A549 (cell line): Measurements from ENCODE around the gene NDUFA13. TPM values are rescaled to one million over a fixed set of nuclear protein-coding genes. Genes with fewer than 3 reads are reported as not detected.

Source experiments
- ATAC-seq, 2 experiments: fragments of 200-7000 bp in 1 of 2; fragments of >200 bp in 1 of 2; cut with Nextera tagmentation in 1 of 2; cut with Tn5 transposase in 1 of 2; 3 replicates each; pipeline versions ENCODE4 v1.8.0 to v1.9.1; 2018 to 2020; ENCODE audit warnings: mild to moderate bottlenecking in 1 of 2, moderate library complexity in 1 of 2
- CTCF ChIA-PET: fragments of 300-600 bp; sonication (Branson Sonifier 250); formaldehyde crosslinking; extraction: SDS; loops from one replicate; lab custom pipeline; 2021; ENCODE audit warnings: antibody characterized with exemption, inconsistent platforms; lab: Yijun Ruan, JAX
- POLR2A ChIA-PET: fragments of 350-600 bp; formaldehyde crosslinking; extraction: SDS; loops from one replicate; lab custom pipeline; 2021; ENCODE audit warnings: antibody characterized with exemption, inconsistent platforms; lab: Yijun Ruan, JAX
- DNase-seq, 2 experiments: peaks; one replicate each; pipeline versions ENCODE4 v3.0.0 to v3.0.0-alpha.2; 2011 to 2016; ENCODE audit warnings: low read depth in 1 of 2, low spot score in 1 of 2
- FAIRE-seq: peaks from 2 replicates; lab custom pipeline; 2011; peaks lifted over from hg19 to GRCh38; lab: Jason Lieb, UNC
- H3K27ac ChIP-seq, 2 experiments: fragments of >200 bp; sonication (Bioruptor Twin); formaldehyde crosslinking; 3 replicates each; pipeline ENCODE4 v1.5.1; 2016 to 2017
- H3K4me1 ChIP-seq: fragments of >200 bp; sonication (Bioruptor Twin); formaldehyde crosslinking; 3 replicates; pipeline ENCODE4 v1.6.1; 2016
- H3K4me2 ChIP-seq: fragments of >200 bp; sonication (Bioruptor Twin); formaldehyde crosslinking; 3 replicates; pipeline ENCODE4 v1.6.1; 2016
- H3K4me3 ChIP-seq: fragments of >200 bp; sonication (Bioruptor Twin); formaldehyde crosslinking; 3 replicates; pipeline ENCODE4 v1.5.1; 2016
- H3K9me3 ChIP-seq: fragments of >200 bp; sonication (Bioruptor Twin); formaldehyde crosslinking; 3 replicates; pipeline ENCODE4 v1.6.1; 2016
- ATOH8 ChIP-seq: fragments of 250-450 bp; sonication (Bioruptor Pico); IDR thresholded peaks from 2 replicates; pipeline ENCODE4 v1.5.0; 2020; ENCODE audit warnings: low read depth, mild to moderate bottlenecking, moderate library complexity
- CBX8 ChIP-seq: fragments of 200-600 bp; sonication (generic); IDR thresholded peaks from 2 replicates; pipeline ENCODE4 v1.6.1; 2016
- CEBPB ChIP-seq, 2 experiments: fragments of >200 bp in 1 of 2; sonication (Bioruptor Twin) in 1 of 2; formaldehyde crosslinking in 1 of 2; IDR thresholded peaks; 2 replicates each; pipeline ENCODE4 v1.6.1; 2012 to 2016
- FOSL2 ChIP-seq, 2 experiments: fragments of 450-650 bp in 1 of 2; fragments of >200 bp in 1 of 2; sonication (Bioruptor Twin) in 1 of 2; formaldehyde crosslinking; IDR thresholded peaks; 2 replicates each; pipeline versions ENCODE4 v1.5.0 to v1.6.1; 2016 to 2020; ENCODE audit warnings: mild to moderate bottlenecking in 1 of 2, moderate library complexity in 1 of 2
- HEYL ChIP-seq: fragments of 250-450 bp; sonication (Bioruptor Pico); IDR thresholded peaks from 2 replicates; pipeline ENCODE4 v1.8.0; 2021; ENCODE audit warnings: mild to moderate bottlenecking, moderate library complexity
- HOXA7 ChIP-seq: fragments of 250-450 bp; sonication (Bioruptor Pico); IDR thresholded peaks from 2 replicates; pipeline ENCODE4 v1.5.0; 2020; ENCODE audit warnings: mild to moderate bottlenecking, moderate library complexity
- HOXB13 ChIP-seq: fragments of 250-450 bp; sonication (Bioruptor Pico); IDR thresholded peaks from 2 replicates; pipeline ENCODE4 v1.5.0; 2020; ENCODE audit warnings: low read depth, mild to moderate bottlenecking, moderate library complexity
- HOXB5 ChIP-seq: fragments of 250-450 bp; sonication (Bioruptor Pico); IDR thresholded peaks from 2 replicates; pipeline ENCODE4 v1.5.0; 2020; ENCODE audit warnings: mild to moderate bottlenecking, moderate library complexity
- KDM1A ChIP-seq: fragments of 200-600 bp; sonication (generic); IDR thresholded peaks from 2 replicates; pipeline ENCODE4 v1.6.1; 2016; ENCODE audit warnings: low read depth, mild to moderate bottlenecking
- MAFK ChIP-seq: fragments of 450-650 bp; IDR thresholded peaks from 2 replicates; pipeline ENCODE4 v1.6.1; 2014; ENCODE audit not compliant: partially characterized antibody
- MAZ ChIP-seq: fragments of 150-350 bp; IDR thresholded peaks from 2 replicates; pipeline ENCODE4 v1.6.1; 2014; ENCODE audit warnings: antibody characterized with exemption, low read depth, low read length, borderline replicate concordance
- NFE2L2 ChIP-seq: fragments of 150-350 bp; conservative IDR thresholded peaks from 2 replicates; pipeline ENCODE4 v1.6.1; 2014; ENCODE audit warnings: low read length
- NPAS2 ChIP-seq: fragments of 250-450 bp; sonication (Bioruptor Pico); IDR thresholded peaks from 2 replicates; pipeline ENCODE4 v1.8.0; 2022; ENCODE audit warnings: mild to moderate bottlenecking, moderate library complexity, borderline replicate concordance
- POLR2A ChIP-seq: IDR thresholded peaks from 2 replicates; pipeline ENCODE4 v1.6.1; 2012; ENCODE audit warnings: mild to moderate bottlenecking, low read length
- RNF2 ChIP-seq: fragments of 200-600 bp; sonication (generic); IDR thresholded peaks from 2 replicates; pipeline ENCODE4 v1.6.1; 2016; ENCODE audit warnings: low read depth, mild to moderate bottlenecking, antibody characterized with exemption, moderate library complexity, borderline replicate concordance
- TFCP2L1 ChIP-seq: fragments of 250-450 bp; sonication (Bioruptor Pico); IDR thresholded peaks from 2 replicates; pipeline ENCODE4 v1.5.0; 2021; ENCODE audit warnings: mild to moderate bottlenecking
- ZFP36 ChIP-seq: fragments of 450-650 bp; IDR thresholded peaks from 2 replicates; pipeline ENCODE4 v1.6.1; 2014; ENCODE audit warnings: borderline replicate concordance; ENCODE audit not compliant: partially characterized antibody
- WGBS: methylation state at CpG from one replicate; pipeline ENCODE4 v1.1.6; 2017; ENCODE audit errors: missing lambda C conversion rate; 5-methylcytosine and 5-hydroxymethylcytosine counted together
- polyA plus RNA-seq, 4 experiments: library from polyadenylated mRNA; depleted of rRNA in 3 of 4; stranded (reverse); fragments of >200 nt; fragmentation: RNase III in 1 of 4; extraction: RNeasy Plus Mini Kit Qiagen cat#74134 plus additional on column Dnase treatment in 1 of 4; gene quantifications; 2 replicates in 3 of 4; 3 replicates in 1 of 4; pipeline ENCODE4 v1.2.3, GENCODE V29; 2011 to 2017

NDUFA13 gene
- polyA plus RNA-seq, 2 of the 4 experiments (the other 2 are of a cell fraction) = 197 to 253 TPM

- 97% methylated on average over 9 of the region's 9 CpGs for WGBS
- CTCF ChIA-PET = interaction anchor here (2.3 to 6.4 kb wide), 2 partner anchors 25 to 117 kb away, joined by 11 to 79 read pairs; partner anchors contain the start of gene GMIP
- DNase-seq (no peak), FAIRE-seq (no peak), ATAC-seq (no peak)
- no peak overlapping the region for H3K4me3 ChIP-seq
- H3K9me3 ChIP-seq = no peaks in the 10 kb centered on the region
- H3K4me1 ChIP-seq = no peaks in the 10 kb centered on the region
- POLR2A ChIA-PET = no interaction called here
- no peak overlapping the region for H3K4me2 ChIP-seq
- no peak overlapping the region for H3K27ac ChIP-seq
- TF ChIP-seq ZFP36 (peak; percentile 40), HEYL (CRISPR knock-in tag) (no peak), TFCP2L1 (no peak), CEBPB (IDR thresholded peaks at IDR 0.05) (no peak), MAFK (no peak)
Observed at GRCh38 chr19:19527371-19527656, 11.3 kb downstream of the NDUFA13 start.

DNA sequence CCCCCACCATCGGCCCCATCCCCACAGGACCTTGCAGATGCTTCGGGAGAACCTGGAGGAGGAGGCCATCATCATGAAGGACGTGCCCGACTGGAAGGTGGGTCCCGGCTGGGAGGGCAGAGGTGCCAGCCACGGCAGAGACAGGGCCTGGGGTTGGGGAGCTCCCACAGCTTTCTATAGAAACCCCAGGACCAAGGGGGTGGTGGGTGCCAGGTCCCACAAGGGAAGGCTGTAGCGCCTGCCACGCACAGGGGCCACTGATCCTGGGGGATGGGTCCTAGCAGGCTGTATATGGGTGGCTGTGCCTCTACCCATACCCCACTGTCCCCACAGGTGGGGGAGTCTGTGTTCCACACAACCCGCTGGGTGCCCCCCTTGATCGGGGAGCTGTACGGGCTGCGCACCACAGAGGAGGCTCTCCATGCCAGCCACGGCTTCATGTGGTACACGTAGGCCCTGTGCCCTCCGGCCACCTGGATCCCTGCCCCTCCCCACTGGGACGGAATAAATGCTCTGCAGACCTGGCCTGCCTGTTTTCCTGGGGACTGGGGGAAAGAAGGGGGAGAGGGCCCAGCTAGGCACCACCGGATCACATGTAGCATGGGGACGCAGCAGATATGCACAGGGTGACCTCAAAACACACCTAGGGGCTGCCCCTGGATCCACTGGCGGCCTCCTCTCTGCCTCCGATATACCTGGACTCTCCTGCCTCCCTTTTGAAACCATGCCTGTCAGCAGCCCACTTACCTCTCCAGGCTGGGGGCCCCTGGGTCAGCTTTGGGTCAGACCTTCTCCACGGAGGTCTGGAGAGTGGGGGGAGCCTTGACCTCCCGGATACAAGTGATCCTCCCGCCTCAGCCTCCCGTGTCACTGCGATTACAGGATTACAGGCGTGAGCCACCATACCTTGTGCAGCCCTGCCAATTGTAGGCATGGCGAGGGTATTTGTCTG is 11.9 kb downstream of the NDUFA13 start:
- 90% methylated on average over 11 of the region's 27 CpGs for WGBS
- no peak for TF ChIP-seq RNF2
- TF ChIP-seq NFE2L2 = no peak
- no peak for TF ChIP-seq CBX8
- no peak for TF ChIP-seq FOSL2 (IDR thresholded peaks at IDR 0.05)
- no peak for TF ChIP-seq FOSL2 (CRISPR knock-in tag; IDR thresholded peaks at IDR 0.05)
- no peak for TF ChIP-seq NPAS2 (CRISPR knock-in tag)
- FAIRE-seq (no peak), DNase-seq (no peak), ATAC-seq (no peak)
- CTCF ChIA-PET = interaction anchor here (2.3 to 6.4 kb wide), 2 partner anchors 25 to 116 kb away, joined by 11 to 79 read pairs; partner anchors contain the start of gene GMIP
- Histone ChIP-seq H3K27ac (no peak overlapping the region), H3K9me3 (no peaks in the 10 kb centered on the region), H3K4me3 (no peak overlapping the region), H3K4me1 (no peaks in the 10 kb centered on the region), H3K4me2 (no peak overlapping the region)
- POLR2A ChIA-PET = no interaction called here

DNA sequence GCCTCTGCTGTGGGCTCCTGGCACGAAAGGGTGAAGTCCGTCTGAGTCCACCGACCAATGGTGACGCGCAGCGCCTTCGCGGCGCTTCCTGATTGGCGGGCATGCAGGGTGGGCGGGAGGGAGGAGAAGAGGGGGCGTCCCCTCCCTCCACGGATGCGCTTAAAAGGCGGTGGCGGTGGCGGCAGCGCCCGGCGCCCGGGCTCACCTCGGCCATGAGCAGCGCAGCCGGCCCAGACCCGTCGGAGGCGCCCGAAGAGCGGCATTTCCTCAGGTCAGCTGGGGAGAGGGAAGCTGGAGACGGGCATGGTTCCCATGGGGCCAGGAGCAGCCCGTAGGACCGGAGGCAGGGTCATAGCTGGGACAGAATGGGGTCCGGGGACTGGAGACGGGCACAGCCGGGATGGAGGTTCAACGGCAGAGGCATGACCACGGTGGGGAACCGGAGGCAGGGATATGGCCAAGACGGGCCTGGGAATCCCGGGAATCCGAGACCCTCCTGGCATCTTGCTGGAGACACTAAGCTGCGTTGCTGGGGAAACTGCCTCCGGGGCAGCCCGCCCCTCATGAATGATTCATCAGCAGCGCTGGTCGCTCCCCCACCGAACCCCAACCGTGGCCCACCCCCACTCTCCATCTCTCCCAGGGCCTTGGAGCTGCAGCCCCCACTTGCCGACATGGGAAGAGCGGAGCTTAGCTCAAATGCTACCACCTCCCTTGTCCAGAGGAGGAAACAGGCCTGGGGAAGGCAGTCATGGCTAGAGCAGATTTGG is 12.9 kb downstream of the NDUFA13 start, which contains the start of gene YJEFN3:
Gene YJEFN3, plus strand, starts transcription at position 191 of the 770 bp plus-strand sequence. Its CDS starts 22 bp downstream, at position 213.
- Histone ChIP-seq H3K4me2 (no peak within 1 kb of the TSS), H3K4me3 (no peak within 1 kb of the TSS), H3K27ac (no peak within 1 kb of the TSS), H3K9me3 (no peaks in the 10 kb centered on the region), H3K4me1 (no peaks in the 10 kb centered on the region)
- TF ChIP-seq POLR2A = no peak
- TF ChIP-seq KDM1A = no peak
- no peak for TF ChIP-seq MAZ
- TF ChIP-seq HOXA7 (CRISPR knock-in tag) = no peak
- TF ChIP-seq HOXB5 = no peak
- TF ChIP-seq ATOH8 = no peak
- no peak for TF ChIP-seq FOSL2 (IDR thresholded peaks at IDR 0.05)
- no peak for TF ChIP-seq FOSL2 (CRISPR knock-in tag; IDR thresholded peaks at IDR 0.05)
- no peak for TF ChIP-seq HOXB13 (CRISPR knock-in tag)
- TF ChIP-seq ZFP36 = no peak
- ATAC-seq (no peak), FAIRE-seq (no peak), DNase-seq (no peak)
- ChIA-PET CTCF (interaction anchor here (2.3 to 6.4 kb wide), 2 partner anchors 24 to 115 kb away, joined by 11 to 79 read pairs; partner anchors contain the start of gene GMIP), POLR2A (no interaction called here)
- WGBS = 91% methylated on average over 28 of the region's 50 CpGs
